Inflammatory macrophage treated with lipopolysaccharide for 1 hour (primary cell): ENCODE results near the gene CDC14A.
"Not testable (repeated sequence)": the region's sequence is repeated elsewhere in the genome, so short reads cannot be mapped to it uniquely, and the experiment has no call there.

Source experiments
- DNase-seq, 2 donors: peaks; one replicate each; pipeline ENCODE4 v3.0.0-alpha.2; 2020 to 2022

The CDC14A gene

DNA sequence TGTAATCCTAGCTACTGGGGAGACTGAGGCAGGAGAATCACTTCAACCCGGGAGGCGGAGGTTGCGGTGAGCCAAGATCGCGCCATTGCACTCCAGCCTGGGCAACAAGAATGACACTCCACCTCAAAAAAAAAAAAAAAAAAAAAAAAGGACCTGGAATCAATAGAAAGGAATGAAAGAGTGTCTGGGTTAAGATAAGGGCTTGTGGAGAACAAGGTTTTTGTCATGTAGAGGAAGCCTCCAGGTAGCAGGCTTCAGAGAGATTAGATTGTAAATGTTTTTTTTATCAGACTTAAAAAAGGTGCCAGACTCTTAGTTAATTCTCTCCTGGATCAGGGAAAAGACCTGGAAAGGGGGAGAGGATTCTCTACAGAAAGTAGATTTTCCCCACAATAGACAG is 14.4 kb upstream of the CDC14A start:
- DNase-seq: not testable (repeated sequence)

DNA sequence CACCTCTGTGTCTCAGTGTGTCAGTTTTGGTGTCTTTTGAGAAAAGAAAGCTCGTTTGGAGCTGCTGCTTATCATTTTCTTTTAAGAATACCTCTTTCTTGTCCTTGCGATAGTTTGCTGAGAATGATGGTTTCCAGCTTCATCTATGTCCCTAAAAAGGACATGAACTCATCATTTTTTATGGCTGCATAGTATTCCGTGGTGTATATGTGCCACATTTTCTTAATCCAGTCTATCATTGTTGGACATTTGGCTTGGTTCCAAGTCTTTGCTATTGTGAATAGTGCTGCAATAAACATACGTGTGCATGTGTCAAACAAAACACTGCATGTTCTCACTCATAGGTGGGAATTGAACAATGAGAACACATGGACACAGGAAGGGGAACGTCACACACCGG is 12.6 kb upstream of the CDC14A start:
- not testable (repeated sequence) for DNase-seq

DNA sequence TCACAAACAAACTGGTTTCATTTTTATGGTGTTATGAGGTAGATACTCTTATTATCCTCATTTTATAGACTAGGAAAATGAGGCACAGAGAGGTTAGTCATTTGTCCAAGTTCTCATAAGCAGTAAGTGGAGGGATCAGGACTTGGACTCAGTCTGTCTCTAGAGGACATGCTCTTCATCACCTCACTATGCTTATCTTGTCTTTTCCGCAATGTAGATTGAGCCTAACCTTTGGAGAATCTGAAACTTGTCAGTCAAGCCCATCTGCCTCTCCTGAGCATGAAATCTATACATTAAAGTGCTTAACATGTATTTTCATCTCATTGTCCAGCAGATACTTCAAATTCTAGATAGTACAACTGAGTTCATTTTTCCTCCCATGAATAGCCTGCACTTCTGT is 11.8 kb upstream of the CDC14A start:
- DNase-seq: no peak

DNA sequence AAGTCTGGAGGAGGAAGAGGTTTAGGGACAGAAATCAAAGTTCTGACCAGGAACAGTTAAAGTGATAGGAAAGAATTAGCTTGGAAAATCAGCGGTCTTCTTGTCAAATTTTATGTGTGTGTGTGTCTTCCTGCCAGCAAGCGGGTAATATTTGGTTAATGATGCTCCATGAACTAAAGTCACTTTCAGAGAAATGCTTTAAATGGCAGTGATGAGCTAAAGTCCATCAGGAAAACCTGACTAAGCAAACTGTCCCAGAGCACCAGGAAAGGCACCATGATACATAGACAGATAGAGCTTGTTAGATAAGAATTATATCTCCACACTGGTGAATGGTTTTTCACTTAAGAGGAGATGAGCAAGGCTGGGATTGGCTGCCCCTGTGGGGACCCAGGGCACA is 10.0 kb upstream of the CDC14A start:
- no peak for DNase-seq

DNA sequence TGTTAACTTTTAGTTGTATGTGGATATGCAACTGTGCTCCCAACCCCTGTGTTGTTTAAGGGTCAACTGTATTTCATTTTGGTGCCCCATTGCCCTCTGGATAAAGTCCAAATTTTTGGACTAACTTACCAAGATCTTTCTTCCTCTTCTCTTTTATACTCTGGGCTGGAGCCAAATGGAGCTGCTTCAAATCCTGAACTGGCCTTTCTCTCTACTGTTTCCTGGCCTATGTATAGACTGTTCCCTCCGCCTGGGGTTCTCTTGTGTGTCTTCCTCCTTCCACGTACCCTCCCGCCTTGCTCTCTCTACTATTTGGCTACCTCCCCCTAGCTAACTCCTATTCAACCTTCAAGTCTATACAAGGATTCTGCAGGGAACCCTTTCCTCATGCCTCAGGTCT is 8.4 kb upstream of the CDC14A start:
- no peak for DNase-seq

DNA sequence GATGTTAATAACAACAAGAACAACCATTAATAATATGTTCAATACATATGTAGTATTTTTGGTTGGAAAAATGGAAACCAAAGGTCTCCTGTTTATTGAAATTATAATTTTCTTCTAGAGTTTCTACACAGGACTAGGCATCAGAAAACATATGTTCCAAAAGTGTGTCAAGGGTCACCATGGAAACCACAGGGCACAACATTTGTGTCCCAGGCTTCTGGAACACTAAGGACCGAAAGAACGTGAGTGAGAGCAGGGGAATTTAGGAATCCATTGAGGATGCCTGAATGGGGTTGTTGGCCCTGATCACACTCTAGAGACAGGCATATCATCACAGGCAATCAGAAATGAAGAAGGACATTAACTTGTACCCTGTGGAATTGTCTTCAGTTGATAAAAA is 7.5 kb upstream of the CDC14A start:
- no peak for DNase-seq

DNA sequence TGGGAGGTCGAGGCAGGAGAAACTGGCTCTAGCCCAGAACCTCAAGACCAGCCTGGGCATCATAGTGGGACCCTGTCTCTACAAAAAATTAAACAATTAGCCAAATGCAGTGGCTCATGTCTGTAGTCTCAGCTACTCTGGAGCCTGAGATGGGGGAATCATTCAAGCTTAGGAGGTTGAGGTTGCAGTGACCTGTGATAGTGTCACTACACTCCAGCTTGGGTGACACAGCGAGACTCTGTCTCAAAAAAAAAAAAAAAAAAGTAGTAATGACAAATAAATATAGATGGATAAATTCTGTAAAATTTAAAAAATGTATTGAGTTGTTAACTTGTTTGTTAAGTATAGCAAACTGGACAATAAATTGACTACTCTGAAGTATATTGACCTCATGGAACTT is 5.9 kb upstream of the CDC14A start:
- no peak for DNase-seq

DNA sequence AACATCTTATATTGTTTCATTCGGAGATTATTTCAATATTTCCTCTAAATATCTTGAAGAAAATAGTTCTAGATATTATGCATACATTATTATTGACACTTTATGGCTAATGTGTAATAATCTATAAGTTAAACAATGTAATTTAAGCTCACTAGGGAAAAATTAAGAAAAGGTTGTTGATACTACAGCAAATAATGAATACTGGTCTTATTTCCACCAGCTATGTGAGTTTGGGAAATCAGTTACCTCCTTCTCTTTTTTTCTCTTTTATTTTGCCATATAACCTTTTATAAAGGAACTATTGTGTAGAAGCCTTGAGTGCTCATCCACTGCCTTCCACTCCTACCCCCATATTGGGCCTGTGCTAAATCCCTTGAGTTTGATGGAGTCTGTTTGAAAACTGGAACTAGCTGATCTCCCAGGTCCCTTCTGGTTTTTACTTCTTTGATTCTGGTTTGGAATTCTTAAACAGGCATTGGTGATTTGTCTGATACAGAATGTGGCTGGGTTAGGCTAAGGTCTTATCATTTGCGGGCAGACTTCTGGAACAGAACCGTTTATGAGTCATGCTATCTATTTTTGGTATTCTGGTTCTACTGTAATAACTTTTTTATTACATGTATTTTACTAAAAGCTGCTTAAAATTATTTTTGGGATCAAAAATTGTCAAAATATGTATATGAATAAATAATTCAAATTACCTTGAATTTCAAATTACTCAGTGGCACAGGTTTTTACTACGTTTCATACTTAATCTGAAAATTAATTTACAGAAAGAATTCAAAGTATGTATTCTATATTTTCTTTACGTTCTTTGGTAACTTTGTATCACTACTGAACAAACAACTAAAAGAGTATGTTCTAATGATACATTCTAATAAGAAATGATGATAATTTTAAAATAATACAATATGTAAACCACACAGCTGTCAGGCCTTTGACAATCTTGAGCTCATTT is 5.0 kb upstream of the CDC14A start:
- DNase-seq: no peak

DNA sequence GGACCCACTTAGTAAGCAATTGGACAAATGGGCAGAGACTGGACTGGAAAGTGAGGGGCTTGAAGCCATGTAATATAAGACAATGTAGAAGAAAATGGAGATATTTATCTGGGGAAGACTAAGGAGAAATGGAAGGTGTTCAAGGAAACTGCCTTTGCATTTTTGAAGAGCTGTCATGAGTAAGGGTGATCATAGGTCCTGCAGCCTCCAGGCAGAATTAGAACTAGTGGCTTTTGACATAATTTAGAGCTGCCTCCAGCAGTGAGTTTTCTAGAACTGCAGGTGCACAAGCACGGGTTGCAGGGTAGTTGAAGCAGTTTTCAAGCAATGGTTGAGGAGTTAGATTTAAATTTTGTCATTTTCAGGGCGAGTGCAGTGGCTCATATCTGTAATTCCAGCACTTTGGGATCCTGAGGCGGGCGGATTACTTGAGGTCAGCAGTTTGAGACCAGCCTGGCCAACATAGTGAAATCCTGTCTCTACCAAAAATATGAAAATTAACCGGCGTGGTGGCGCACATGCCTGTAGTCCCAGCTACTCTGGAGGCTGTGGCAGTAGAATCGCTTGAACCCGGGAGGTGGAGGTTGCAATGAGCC is 3.7 kb upstream of the CDC14A start:
- no peak for DNase-seq

DNA sequence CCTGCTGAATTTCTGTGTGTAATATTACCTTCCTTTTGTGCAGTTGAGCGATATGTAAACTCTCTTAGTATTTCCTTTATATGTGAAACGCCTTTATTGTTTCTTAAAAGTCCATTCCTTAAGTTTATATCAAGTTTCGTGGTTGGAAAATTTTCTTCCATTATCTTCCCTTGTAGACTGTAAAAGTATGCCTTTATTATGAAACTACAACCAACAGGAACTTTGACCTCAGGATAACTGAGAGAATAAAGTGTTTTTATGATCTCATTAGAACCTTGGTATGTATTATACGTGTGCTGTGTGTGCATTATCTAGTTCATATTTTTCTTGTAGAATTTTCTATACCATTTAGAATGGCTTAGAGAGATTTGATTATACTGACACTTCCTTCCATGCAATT is 3.1 kb upstream of the CDC14A start:
- no peak for DNase-seq

DNA sequence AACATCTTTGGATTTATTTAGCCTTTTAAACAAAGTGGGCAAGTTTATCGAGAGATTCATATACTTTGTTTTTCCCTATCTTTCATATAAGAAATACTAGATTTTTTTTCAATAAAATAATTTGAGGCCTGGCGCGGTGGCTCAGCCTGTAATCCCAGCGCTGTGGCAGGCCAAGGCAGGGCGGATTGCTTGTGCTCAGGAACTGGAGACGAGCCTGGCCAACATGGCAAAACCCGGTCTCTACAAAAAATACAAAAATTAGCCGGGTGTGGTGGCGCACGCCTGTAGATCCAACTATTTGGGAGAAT is 1.6 kb upstream of the CDC14A start:
- DNase-seq: no peak

DNA sequence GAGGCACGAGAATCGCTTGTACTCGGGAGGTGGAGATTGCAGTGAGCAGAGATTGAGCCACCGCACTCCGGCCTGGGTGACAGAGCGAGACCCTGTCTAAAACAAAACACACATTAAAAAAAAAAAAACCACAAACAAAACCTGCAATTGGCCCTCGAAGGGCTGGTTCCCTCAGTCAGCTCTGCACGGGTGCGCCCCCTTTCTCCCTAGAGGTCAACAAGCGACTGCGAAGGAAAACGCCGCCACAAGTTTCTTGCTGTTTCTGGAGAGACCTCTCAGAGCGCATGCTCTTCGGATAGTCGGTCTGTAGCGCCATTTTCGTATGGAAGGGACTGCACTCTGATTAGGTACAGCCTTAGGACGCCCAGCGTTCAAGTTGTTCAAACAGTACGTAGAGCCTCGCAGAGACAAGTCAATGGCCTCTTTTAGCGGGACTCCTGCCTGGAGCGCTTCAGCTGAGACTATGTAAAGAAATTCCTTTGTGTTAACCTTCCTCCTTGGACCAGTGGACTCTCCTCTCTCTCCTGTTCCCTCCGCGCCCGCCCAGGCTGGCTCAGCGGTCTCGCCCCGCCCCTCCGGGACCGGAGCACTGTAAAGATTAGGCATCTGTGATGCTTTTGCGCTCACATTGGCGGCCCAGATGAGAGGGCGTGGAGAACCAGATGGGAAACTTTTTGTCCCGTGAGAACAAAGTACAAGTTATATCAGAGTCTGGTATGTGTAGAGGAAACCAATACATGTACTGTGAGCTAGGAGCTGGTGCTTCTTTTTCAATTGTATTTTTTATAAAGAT is 1.0 kb upstream of the CDC14A start:
- peak; percentile 87 to 88 for DNase-seq

DNA sequence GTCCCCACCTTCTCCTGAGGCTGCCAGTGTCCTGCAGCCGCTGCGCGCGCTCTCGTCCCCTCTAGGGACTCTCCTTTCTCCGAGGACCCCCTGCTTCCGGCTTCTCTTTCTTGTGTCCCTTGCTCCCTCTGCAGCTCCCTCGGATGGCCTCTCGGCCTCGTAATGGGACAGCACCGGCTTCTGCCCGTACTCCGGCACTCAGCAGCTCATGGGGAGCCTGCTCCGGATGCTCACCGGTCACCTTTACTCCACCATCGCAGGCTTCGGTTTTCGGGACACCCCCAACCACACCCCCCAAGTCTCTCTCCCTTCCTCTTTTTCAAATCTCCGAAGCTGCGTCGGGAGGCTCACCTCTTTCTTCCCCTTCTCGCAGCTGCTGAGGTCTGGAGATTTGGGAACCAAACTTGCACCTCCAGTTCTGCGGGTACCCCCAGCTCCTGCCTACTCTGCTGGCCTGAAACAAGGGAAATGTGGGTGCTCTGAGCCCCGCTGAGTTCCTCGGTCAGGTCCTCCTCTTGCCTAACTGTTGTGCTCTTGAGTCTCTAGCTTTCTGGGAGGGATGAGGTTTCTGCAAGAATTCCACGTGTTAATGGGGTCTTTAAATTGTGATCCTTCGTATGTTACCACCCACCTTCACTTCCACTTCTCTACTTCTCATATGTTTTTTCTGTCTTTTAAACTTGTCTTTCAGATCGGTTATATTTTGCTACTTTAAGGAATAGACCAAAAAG is 930 bp downstream of the CDC14A start:
- peak; percentile 30 to 48 for DNase-seq

DNA sequence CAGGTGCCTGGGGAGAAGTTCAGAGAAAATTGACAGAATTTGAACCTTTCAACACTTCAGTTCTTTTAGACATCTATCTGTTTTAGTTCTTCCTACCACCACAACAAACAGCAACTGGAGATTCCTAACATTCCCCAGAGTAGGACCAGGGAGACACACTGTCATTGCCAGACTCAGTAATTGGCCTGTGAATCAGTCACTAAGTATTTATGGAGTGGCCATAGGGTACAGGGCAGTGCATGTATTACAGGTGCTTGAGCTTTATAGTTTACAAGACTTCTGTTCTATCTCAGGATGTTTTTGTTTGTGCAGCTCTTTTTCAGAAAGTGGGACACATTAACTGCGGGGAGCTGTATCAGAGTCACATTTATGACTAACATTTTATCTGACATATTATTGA is 1.7 kb downstream of the CDC14A start:
- no peak for DNase-seq

DNA sequence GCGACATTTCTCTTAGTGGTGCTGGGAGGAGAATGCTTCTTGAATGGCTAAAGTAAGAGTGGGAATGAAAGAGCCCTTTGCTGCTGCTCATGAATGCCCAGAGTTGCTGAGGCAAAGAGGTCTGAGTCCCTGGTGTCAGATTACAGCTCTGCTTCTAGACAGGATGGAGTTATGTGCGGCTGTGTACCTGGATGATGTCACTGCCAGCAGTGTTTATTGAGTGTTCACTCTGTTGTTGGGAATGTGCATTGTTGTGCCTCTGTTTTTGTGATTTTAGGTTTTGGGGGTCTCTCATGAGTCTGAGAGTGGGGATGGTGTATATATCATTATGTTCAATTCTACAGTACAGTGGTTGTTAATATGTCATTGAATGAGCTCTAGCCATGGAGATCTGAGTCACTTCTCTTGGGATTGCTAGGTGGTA is 2.7 kb downstream of the CDC14A start:
- DNase-seq: no peak

DNA sequence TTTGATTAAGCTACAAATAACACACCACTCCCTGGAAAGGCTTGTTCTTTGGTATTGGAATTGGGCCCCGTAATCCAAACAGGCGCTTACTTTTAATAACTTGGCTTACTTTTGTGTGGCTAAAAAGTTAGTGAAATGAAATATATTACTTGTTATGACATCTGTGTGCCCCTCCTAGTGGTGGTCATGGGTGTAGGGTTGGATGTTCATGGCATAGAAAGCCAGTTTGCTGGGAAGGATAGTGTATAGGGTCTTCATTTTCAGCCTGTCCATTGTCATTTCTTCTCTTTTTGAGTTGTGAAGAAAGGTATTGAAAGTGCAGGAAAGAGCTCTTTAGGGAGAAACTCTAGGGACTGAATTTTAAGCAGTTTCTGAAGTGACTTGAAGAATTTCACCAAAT is 5.9 kb downstream of the CDC14A start:
- no peak for DNase-seq

DNA sequence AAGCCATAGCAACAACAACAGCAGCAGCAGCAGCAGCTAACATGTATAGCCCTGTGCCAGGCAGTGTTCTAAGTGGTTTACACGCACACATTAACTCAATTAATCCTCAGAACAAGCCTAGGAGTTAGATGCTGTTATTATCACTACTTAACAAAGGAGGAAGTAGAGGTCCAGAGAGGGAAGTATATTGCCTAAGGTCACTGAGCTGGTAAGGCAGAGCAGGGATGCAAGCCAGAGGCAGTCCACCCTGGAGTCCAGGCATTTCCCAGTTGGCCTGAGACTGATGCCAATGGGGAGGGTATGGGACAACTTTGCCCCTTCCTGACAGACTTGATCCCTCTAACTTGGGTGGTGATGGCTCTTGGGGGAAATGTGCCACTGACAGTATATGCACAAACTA is 6.8 kb downstream of the CDC14A start:
- DNase-seq: peak; percentile 47 to 48

DNA sequence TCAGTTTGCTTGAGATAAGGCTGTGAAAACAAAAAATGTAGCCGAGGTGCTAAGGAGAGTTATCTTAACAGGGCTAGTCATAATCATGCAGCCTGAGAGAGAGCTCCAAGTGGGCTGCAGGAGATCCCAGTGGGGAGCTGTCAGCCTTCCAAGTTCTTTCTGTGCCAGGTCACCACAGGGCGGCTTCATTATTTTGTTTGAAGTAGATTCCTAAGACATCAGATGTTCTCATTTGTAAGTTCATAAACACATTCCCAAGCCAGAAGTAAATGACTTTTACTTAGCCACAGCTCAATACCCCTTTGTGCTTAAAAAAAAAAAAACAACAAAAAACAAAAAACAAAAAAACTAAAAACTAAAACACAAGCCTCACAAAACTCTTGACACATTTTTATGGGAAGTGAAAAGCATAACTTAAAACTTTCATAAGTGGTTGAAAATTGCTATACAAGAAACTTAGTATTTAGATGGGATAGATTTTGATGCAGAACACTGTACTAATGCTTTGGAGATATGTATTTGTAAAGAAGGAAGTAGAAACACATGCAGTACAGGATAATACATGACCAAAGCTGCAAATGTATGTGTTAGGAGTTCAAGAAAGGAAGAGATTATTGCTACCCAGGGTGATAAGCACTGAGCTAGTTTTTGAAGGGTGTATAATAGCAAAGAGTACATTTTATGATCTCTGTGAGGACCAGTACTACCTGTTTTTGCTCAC is 8.6 kb downstream of the CDC14A start:
- DNase-seq: no peak

DNA sequence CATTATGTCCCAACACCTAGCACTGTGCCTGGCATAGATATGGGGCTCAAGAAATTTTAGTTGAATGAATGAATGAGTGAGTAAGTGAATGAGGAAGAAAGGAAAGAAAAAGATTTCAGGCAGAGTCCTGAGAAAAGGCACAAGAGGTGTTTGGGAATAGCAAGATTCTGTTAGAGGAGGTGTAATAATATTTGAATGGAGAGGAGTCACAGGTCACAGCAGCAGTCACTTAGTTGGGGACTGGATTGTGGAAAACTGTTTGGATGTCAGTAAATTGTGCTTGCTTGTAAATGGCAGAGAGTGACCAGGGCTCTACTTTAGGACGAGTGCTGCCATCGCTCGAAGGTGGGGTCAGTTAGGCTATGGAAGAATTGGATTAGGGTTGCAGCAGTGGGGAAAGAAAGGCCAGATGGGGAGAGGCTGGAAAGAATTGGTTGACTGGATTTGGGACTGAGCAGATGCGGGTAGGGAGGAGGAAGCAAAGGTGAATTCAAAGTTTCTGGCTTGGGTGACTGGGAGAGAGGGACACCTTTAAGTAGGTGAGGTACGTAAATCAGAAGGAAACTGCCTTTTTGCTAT is 9.3 kb downstream of the CDC14A start:
- no peak for DNase-seq

DNA sequence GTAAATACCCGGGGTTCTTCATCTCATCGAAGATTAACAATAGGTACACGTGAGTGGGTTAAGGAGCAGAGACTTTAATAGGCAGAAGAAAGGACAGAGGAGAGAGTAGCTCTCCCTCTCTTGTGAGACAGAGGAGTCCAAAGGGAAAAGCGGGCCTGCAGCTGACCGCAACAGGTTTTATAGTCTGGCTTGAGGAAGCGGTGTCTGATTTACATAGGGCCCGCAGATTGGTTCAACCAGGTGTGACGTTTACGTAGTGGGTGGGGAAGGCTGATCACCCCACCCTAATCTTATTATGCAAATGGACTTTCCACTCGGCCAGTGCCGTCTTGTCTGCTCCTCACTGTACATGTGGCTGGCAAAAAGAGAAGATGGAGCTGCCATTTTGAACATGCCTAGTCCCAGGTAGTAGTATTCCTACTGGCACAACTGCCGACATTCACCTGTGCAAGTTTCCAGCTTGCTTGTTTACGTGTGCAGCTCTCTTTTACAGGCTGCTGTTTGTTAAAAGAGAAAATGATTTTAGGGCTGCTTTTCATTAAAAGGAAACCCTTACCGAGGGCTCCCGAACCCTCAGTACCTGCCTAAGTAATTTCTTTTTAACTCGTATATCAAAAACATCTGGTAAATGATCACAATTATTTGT is 10.6 kb downstream of the CDC14A start:
- no peak for DNase-seq

DNA sequence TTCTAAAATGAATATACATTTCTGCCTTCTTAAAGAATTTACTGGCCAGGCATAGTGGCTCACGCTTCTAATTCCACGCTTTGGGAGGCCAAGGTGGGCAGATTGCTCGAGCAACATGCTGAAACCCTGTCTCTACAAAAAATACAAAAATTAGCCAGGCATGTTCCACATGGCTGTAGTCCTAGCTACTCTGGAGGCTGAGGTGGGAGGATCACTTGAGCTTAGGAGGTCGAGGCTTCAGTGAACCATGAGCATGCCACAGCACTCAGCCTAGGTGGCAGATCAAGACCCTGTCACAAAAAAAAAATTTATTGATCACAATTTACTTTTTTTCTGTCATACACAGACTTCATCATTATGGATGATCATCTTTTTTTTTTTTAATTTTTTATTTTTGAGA is 11.5 kb downstream of the CDC14A start:
- no peak for DNase-seq

DNA sequence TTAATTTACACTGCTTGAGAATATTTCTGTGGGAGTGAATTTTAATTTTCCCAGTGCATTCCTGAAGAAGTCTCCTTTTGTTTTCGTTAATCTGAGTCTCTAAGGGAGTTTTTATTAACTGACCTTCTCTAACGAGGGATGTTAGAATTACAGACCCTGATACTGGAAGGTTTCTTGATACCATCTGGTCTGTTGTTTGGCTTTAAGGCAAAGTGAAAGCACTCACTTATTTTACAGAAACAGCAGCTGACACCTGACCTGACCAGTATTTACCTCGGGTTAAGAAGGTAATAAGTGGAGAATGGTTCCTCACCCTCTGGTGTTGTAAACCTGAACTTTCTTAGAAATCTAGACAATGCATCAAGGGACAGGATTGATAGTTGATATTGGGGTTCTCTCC is 12.4 kb downstream of the CDC14A start:
- no peak for DNase-seq
